ENCODE data around the gene DDIAS. TPM values are rescaled to one million over a fixed set of nuclear protein-coding genes. Genes with fewer than 3 reads are reported as not detected.

Gene DDIAS
- polyA plus RNA-seq, 1 donor from 2014 or later, result 0.26 TPM

GRCh38 chr11:82862379-82862778 lies 39.2 kb upstream of the DDIAS start:
- H3K79me2 ChIP-seq (replicated peaks; ENCODE audit: insufficient read depth, low read length), result no peaks in the 10 kb centered on the region
- H4K20me1 ChIP-seq (ENCODE audit: insufficient read depth), result no peaks in the 10 kb centered on the region
- H3K9me3 ChIP-seq (ENCODE audit: low read length), result no peaks in the 10 kb centered on the region
- H3K36me3 ChIP-seq (ENCODE audit: insufficient read depth, low read length), result no peaks in the 10 kb centered on the region
- H3K27ac ChIP-seq (ENCODE audit: low read length), result no peak overlapping the region
- H3K27me3 ChIP-seq (ENCODE audit: insufficient read depth, low read depth, low read length), result no peaks in the 10 kb centered on the region
- no peak overlapping the region for H2AFZ ChIP-seq (ENCODE audit: low read depth, low read length)
- H3F3A ChIP-seq (ENCODE audit: insufficient read depth, low read length, poor library complexity, severe bottlenecking), result no peaks in the 10 kb centered on the region
- no peak overlapping the region for H3K4me3 ChIP-seq (ENCODE audit: low read length)
- H3K4me2 ChIP-seq (ENCODE audit: low read length), result no peak overlapping the region
- H3K9ac ChIP-seq (ENCODE audit: low read length), result no peak overlapping the region
- H3K9me2 ChIP-seq (ENCODE audit: insufficient read depth, low read length), result no peaks in the 10 kb centered on the region
- TF ChIP-seq EP300 (conservative IDR thresholded peaks at IDR 0.05; ENCODE audit: poor library complexity, severe bottlenecking) (no peak), REST (IDR thresholded peaks at IDR 0.05; ENCODE audit: borderline replicate concordance) (no peak), SMC3 (conservative IDR thresholded peaks at IDR 0.05; ENCODE audit: poor library complexity) (no peak), TAF1 (IDR thresholded peaks at IDR 0.05; ENCODE audit: low read depth) (no peak), MXI1 (conservative IDR thresholded peaks at IDR 0.05; ENCODE audit: poor library complexity, severe bottlenecking) (no peak), CTCF (IDR thresholded peaks at IDR 0.05; ENCODE audit: poor library complexity, severe bottlenecking) (no peak), EZH2 (IDR thresholded peaks at IDR 0.05; ENCODE audit: borderline replicate concordance, insufficient read depth, low read length, poor library complexity, severe bottlenecking) (no peak), POLR2AphosphoS5 (IDR thresholded peaks at IDR 0.05) (no peak), RAD21 (conservative IDR thresholded peaks at IDR 0.05) (no peak)

GRCh38 chr11:82863209-82863608 lies 38.3 kb upstream of the DDIAS start:
- H3K9me3 ChIP-seq (ENCODE audit: low read length), result no peaks in the 10 kb centered on the region
- H2AFZ ChIP-seq (ENCODE audit: low read depth, low read length), result no peak overlapping the region
- H3K27ac ChIP-seq (ENCODE audit: low read length), result no peak overlapping the region
- no peaks in the 10 kb centered on the region for H3K36me3 ChIP-seq (ENCODE audit: insufficient read depth, low read length)
- no peak overlapping the region for H3K9ac ChIP-seq (ENCODE audit: low read length)
- no peaks in the 10 kb centered on the region for H3K9me2 ChIP-seq (ENCODE audit: insufficient read depth, low read length)
- no peaks in the 10 kb centered on the region for H3K27me3 ChIP-seq (ENCODE audit: insufficient read depth, low read depth, low read length)
- H3F3A ChIP-seq (ENCODE audit: insufficient read depth, low read length, poor library complexity, severe bottlenecking), result no peaks in the 10 kb centered on the region
- no peaks in the 10 kb centered on the region for H3K79me2 ChIP-seq (replicated peaks; ENCODE audit: insufficient read depth, low read length)
- no peaks in the 10 kb centered on the region for H4K20me1 ChIP-seq (ENCODE audit: insufficient read depth)
- no peak overlapping the region for H3K4me3 ChIP-seq (ENCODE audit: low read length)
- no peak overlapping the region for H3K4me2 ChIP-seq (ENCODE audit: low read length)
- no peak for TF ChIP-seq REST (IDR thresholded peaks at IDR 0.05; ENCODE audit: borderline replicate concordance)

Measured in neural cell (in vitro differentiated cells).